HG02943 (cell line): ENCODE data around the gene GNB5.
"Not testable (repeated sequence)": the region's sequence is repeated elsewhere in the genome, so short reads cannot be mapped to it uniquely, and the experiment has no call there.

Source experiments
- ATAC-seq: cut with Tn5 transposase; IDR thresholded peaks from one replicate; pipeline ENCODE4 v1.9.1; 2021; ENCODE audit warnings: mild to moderate bottlenecking, low read depth, moderate library complexity; ENCODE audit not compliant: unreplicated experiment

The GNB5 gene

DNA sequence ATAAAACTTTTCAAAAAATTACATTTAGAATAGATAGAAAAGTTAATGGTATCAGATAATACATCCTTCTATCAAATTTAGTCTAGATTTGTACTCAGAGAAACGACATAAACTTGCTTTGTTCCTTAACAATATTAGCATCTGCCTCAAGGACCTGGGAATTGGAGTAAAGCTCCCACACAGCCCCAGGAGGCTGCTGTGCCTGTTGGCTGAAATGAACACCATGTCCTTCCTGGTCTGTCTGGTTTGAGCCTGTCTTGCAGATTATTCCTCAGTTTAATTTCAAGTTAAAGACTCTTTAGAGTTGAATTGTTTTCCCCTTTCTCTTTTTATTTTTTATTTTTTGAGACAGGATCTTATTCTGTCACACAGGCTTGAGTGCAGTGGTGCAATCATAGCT lies 19.4 kb downstream of the GNB5 start:
- ATAC-seq: no peak

DNA sequence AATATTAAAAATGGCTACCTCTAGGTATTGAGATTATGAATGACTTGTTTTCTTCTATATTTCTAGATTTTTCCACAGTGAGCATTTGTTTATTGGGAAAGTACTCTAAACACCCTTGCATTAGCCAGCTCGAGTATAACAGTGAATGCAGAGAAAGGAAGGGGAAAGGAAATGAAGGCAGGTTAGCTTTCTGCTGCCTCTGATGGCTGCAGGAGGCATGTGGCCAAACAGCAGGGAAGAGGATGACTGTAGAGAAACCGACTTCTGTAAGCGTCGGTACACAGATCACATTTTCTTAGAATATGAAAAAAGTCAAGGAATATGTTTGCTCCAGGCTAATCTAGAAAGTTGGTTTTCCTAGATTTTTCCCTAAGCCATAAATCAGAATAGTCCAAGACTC lies 19.8 kb downstream of the GNB5 start:
- ATAC-seq: no peak

DNA sequence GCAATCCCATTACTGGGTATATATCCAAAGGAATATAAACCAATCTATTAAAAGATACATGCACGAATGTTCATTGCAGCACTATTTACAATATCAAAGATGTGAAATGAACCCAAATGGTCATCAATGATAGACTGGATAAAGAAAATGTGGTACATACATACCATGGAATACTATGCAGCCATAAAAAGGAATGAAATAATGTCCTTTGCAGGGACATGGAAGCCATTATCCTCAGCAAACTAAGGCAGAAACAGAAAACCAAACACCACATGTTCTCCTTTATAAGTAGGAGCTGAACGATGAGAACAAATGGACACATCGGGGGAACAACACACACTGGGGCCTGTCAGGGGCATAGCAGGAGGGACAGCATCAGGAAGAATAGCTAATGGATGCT lies 21.0 kb downstream of the GNB5 start:
- not testable (repeated sequence) for ATAC-seq

DNA sequence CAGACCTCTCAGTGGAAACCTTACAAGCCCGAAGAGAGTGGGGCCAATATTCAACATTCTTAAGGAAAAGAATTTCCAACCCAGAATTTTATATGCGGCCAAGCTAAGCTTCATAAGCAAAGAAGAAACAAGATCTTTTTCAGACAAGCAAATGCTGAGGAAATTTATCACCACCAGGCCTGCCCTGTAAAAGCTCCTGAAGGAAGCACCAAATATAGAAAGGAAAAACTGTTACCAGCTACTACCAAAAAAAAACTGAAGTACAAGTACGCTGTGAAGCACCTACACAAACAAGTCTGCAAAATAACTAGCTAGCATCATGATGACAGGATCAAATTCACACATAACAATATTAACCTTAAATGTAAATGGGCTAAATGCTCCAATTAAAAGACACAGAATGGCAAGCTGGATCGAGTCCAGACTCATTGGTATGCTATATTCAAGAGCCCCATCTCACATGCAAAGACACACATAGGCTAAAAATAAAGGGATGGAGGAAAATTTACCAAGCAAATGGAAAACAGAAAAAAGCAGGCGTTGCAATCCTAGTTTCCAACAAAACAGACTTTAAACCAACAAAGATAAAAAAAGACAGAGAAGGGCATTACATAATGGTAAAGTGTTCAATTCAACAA lies 25.6 kb downstream of the GNB5 start:
- not testable (repeated sequence) for ATAC-seq

DNA sequence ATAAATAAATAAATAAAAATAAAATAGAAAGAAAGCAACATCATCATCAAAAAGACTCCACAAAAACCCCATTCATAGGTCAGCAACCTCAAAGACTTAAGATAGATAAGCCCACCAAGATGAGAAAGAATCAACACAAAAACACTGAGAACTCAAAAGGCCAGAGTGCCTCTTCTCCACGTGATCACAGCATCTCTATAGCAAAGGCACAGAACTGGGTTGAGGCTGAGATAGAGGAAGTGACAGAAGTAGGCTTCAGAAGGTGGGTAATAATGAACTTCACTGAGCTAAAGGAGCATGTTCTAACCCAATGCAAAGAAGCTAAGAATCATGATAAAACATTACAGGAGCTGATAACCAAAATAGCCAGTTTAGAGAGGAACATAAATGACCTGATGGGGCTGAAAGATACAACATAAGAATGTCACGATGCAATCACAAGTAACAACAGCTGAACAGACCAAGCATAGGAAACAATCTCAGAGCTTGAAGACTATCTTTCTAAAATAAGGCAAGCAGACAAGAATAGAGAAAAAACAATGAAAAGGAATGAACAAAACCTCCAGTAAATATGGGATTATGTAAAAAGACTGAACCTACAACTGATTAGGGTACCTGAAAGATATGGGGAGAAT lies 26.4 kb downstream of the GNB5 start:
- ATAC-seq: no peak

DNA sequence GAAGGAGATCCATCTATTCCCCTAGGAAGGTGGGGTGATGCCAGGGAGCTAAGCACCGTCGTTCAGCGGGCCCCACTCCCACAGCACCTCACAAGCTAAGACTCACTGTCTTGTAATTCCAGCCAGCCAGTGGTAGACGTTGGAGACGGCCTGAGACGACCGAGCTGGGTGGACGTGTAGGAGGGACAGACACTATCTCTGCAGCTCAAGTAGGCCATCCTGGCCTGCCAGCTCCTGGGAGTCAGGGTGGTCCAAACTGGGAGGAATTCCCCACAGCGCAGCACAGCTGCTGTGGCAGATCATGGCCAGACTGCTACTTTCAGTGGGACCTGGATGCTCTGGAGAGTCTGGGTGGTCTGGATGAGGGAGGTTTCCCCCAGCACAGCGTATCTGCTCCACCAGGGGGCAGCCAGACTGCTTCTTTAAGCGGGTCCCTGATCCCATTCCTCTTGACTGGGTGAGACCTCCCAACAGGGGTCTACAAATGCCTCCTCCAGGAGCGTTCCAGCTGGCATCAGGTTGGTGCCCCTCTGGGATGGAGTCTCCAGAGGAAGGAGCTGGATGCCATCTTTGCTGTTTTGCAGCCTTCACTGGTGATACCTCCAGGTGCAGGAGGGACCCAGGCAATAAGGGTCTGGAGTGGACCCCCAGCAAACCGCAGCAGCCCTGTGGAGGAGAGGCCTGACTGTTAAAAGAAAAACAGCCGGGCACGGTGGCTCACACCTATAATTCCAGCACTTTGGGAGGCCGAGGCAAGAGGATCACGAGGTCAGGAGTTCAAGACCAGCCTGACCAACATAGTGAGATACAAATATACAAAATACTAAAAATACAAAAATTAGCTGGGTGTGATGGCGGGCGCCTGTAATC lies 27.6 kb downstream of the GNB5 start:
- no peak for ATAC-seq

DNA sequence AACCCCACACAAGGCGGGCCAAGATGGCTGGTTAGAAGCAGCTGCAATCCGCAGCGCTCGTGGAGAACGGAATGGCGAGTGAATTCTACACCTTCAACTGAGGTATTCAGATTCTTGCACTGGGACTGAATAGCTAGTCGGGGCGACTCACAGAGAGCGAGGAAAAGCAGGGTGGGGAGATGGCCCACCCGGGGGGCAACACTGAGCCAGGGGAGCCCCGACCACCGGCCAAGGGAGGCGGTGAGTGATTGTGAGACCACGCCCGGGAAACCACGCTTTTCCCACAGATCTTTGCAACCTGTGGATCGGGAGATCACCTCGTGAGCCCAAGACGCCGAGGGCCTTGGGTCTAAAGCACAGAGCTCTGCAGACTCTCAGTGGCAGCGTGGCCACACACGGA lies 28.3 kb downstream of the GNB5 start:
- no peak for ATAC-seq

DNA sequence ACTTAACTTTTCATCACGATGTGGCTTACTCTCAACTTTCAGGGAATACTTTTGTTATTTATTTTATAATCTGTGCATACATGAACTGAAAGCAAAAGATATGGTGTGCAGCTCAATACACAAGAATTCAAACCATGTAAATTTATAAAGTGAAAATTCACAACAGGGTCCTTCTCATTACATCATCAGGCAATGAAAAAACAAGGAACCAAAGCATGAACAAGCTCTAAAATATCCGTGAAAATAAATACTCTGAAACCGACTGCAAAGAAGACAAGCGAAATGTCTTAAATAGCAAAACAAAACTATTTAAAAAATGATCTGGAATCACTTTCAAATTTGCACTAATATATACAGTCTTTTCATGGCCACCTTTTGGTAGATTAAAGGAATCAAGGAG lies 28.9 kb downstream of the GNB5 start:
- no peak for ATAC-seq

DNA sequence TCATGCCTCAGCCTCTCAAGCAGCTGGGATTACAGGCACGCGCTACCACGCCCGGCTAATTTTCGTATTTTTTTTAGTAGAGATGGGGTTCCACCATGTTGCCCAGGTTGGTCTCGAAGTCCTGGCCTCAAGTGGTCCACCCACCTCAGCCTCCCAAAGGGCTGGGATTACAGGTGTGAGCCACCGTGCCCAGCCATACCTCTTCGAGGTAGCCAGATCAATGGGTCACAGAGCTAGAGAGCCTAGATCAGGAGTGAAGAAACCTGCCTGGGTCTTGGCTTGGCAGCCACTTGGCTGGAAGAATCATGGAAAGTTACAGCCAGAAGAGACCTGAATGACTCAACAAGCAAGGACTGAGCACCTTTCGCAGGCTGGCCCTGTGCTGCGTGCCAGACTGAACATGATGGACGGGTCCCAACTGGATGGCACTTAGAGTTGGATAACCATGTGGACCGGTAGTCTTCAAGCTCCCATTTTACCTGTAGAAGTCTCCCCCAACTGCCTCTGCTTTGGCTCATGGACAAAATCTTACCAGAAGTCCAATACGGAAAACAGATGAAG lies 29.7 kb downstream of the GNB5 start:
- no peak for ATAC-seq

DNA sequence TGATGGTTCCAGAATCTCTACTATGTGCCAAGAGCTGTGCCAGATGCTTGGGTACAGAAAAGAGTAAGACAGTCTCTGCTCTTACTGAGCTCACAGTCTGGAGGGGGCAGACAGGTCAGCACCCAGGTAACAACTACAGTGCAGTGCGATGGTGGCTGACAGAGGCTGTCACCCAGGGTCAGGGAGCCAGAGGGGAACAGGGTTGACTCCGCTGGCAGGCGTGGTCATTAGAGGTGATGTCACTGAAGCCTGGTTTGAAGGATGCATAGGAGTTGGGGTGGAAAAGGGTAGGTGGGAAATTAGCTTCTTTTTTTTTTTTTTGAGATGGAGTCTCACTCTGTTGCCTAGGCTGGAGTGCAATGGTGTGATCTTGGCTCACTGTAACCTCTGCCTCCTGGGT lies 31.5 kb downstream of the GNB5 start:
- ATAC-seq: no peak

DNA sequence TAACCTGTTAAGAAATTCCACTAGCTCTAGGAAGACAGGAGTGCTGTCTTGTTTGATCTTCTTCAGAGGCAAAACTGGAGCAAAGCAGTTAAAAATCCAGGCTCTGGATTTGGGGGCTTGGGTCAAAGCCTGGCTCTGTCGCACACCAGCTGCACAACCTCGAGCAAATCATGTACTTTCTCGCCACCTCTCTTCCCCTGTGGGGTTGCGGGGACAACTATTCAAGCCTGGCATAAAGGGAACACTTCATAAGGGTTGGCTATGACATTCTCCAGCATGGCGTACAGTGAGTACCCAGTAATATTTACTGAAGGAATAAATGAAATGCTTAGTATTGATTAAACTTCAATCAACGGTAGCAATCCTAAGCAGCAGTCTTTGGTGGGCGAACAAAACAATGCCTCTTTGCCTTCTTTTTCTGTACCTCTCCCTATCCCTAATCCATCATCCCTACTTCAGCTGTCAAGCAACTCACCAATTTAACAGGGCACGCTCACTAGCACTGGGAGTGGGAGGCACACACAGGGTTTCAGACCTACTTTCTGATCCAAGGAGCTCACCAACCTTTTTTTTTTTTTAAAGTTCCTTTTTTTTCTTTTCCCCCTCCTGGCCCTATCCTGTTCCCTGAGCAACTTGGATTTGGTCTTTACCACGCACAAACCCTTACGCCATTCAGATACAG lies 33.0 kb downstream of the GNB5 start:
- no peak for ATAC-seq

DNA sequence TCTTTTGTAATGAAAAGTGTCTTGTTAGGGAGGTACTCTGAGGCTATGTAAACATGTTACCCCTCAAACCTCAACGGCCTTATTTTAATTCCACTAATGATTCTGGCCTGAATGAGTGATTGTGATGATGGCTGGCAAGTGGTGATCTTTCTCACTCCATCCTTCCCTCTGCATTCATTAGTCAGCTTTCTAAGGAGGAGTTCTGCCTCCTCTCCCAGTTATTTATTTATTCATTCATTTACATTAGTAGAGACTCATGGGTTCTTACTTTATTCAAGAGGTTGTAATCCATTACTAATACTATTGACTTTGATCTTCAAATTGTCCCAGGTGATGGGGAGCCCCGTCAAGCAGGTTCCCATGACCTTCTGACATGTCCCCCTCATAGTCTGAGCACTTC lies 35.3 kb downstream of the GNB5 start:
- ATAC-seq: no peak

DNA sequence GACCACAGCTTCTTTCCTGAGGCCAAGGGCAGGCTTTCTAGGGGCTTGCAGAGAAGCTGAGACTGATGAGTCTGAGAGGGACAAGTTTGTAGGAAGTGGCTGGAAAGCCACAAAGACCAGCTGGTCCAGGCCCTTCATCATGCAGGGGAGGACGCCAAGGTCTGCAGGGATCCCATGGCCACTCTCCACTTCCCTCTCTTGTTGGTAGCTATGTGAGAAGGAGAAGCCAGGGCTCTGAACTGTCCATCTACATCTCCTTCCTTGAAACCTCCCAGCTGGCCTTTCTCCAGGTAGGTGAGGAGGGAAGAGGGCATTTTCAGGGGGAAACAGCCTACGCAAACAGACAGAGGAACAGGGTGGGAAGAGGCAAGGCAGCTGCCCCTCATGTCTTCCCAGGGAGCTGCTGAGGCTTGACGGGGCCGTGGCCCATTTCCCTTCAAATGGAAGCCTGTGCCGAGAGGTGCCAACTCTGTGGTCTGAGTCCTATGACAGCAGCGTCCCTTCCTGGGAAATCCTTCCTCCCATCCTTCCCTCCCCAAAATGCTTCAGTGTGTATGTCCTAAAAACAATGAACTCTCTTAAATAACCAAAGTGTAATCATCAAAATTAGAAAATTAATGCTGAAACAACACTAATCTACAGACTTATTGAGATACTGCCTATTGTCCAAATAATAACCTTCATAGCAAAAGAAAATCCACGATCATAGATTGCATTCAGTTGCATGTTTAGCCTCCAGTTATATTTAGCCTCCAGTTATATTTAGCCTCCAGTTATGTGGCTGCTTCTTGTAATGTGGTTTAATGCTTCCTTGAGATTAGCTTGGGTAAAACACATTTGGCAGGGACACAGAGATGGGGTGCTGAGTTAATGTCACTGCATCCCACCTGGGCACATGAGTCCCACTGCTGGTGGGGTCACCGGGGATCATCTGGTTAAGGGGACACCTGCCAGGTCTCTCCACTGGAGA lies 36.0 kb downstream of the GNB5 start:
- no peak for ATAC-seq

DNA sequence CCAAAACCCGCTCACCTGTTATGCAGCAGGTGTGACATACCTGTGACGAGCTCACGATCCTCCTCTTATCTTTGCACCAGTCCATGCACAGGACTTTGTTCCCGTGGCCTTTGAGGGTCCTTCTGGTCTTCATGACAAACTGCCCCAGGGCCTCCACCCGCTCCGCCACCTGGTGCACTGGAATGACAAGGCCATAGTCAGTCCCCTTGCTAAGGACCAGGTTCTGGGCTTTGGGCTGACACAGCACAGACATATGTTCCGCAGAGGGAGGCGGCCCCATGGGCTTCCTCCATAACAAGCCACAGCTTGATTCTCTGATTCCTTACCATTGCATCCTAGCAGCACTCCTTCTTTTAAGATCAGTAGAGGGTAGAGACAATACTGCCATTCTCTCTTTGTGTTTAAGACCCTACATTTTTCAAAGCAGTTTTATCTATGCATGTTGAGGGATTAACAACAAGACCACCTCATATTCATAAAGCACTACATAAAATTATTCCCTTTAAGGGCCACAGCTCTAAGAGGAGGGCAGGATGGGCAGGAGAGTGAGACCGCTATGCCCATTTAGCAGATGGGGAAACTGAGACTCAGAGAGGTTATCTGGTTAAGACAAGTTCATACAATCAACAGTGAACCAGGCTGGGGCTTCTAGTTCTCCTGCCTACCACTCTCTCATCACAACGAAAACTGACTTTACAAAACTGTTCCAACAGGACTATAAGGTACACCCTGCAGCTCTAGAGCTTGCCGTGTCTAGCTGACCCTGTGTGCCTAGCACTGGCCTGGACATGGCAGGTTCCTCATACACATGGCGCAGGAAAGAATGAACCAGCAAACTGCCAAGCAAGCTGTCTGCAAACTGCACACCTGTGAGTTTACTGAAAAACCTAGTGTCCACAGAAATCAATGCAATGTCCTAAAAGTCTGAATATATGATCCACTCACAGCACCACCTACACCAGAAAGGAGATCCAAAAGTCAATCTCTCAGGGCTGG lies 37.0 kb downstream of the GNB5 start:
- ATAC-seq: no peak

DNA sequence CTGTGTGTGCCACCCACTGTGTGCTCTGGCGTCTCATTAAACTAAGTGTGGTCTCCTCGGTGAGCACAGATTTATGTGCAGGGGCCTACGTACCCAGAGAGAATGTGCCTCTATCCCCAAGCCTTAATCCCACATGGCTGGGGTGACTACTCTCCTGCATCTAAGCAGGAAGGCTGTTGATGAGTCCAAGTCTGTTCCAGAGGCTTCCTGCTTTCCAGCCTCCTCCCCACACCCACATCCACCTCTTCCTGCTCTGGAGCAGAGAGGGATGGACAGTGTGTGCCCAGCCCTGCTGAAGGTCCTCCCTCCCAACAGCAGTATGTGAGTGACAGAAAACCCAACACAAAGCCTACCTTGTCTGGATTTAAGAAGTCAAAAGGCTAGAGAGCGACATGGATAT lies 39.8 kb downstream of the GNB5 start:
- no peak for ATAC-seq

DNA sequence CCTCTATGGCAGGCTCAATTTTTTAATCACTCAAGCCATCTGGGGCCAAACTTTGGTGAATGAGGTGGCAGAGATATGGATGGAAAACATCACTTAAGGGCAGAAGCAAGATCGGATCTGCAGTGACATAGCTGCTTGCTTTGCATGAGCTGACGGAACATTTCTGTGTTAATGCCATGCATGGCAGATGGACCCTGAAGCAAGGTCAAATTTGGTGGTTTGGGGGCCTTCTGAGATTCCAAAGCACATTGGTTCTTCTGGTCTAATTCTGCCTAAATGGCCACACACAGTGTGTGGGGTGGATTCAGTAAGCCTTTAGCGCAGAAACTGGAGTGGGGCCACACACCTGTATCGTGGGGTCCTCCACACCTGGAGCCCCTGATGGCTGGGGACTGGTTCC lies 40.3 kb downstream of the GNB5 start:
- ATAC-seq: no peak

DNA sequence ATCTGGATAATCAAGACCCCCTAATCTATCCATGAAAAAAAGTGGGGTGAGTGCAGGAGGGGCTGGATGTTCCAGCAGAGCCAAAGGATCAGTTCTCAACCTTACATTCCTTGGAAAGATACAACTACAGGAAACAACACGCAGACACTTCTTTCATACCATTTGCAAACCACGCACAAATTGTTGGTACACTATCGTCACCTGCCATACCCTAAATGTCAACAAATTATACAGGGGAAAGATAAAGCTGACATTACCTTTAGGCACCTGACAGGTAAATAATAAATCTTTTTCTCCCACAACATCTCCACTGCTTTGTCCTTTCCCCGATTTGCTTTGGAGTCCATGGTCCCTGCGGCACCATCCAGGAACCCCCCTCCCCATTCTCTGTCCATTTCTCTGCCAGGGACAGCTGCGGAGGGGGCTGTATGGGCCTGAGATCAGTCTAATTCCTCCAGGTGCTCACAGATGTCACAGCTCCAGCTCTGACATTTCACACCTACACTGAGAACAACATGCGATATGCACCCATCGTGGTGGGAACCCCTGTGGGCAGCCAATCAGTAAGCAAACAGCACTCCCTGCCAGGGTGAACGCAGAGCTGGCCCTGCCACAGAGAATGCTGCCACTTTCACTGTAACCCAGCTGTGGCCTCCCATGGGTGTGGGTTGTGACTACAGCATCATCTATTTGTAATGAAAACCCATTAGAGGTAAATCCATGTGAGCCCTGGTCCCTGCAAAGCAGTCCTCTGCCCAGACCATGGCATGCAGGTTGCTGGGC lies 41.0 kb downstream of the GNB5 start:
- ATAC-seq: no peak

DNA sequence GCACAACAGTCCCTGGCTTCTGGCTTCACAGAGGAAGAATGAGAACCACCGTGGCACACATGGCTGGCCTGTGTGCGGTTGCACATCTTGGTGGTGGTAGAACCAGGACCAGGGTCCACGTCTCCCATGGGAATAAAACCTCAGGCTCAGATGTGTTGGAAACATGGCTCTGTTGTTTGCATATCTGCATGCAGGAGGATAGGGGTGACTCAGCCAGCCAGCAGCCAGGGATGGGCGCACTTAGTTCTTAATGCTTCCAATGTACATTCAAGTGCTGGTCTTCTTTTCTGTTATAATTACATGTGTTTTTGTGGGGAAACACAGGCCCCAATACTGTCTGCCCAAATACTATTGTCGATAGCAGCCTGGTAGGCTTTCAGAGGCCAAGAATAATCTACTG lies 42.8 kb downstream of the GNB5 start:
- no peak for ATAC-seq
